ENCODE measurements around the gene FADS1.

The FADS1 gene

DNA sequence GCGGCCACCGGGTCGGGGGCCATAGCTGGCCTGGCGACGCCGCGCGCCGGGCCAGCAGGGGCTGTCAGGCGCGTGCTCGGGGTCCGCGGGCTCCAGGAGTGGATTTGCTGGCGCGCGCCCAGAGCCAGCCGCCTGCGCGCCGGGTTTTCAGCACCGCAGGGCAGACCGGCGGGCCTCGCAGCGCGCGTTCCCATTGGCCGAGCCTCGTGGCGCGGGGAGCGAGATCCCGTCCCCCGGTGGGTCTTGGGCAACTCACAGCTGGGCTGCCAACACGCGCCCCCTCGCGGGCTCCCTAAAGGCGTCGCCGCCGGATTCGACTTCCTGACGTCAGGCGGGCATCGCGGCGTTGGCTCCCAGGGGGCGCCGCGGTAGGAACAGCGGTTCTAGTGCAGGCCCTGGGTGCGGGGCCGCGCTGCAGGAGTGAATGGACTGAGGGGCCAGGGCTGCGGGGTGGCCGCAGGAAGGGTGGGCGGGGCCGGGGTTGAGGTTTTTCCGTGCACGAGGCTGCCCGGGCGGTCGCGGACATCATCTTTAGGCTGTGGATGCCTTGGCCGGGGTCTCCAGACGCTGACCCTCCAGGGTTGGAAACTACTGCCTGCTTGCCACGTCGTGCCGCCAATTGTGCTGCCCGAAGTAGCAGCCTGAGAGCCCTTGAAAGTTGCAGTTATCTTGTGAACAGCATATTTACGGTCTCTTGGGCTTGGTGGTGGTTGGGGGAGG, at the start of gene FADS1:
FADS1 (minus strand) TSS at position 268 of the 720 bp plus-strand sequence; CDS start at position 194, 74 bp downstream.
- in situ Hi-C loops (cut with HindIII; ENCODE audit: low sequenced_read_pairs): loop anchor here (10.0 kb wide), 2 partner anchors 148 to 288 kb away; partner anchors contain the start of gene FTH1

- in situ Hi-C loops (cut with HindIII; ENCODE audit: low sequenced_read_pairs): no loop called here
These were observed 49.6 kb upstream of the FADS1 start for GRCh38 chr11:61866231-61866957.

- in situ Hi-C loops (cut with HindIII; ENCODE audit: low sequenced_read_pairs): no loop called here
These were observed 48.3 kb upstream of the FADS1 start for GRCh38 chr11:61864814-61865775.

GRCh38 chr11:61863548-61864081, 46.8 kb upstream of the FADS1 start:
- in situ Hi-C loops (cut with HindIII; ENCODE audit: low sequenced_read_pairs): no loop called here

DNA sequence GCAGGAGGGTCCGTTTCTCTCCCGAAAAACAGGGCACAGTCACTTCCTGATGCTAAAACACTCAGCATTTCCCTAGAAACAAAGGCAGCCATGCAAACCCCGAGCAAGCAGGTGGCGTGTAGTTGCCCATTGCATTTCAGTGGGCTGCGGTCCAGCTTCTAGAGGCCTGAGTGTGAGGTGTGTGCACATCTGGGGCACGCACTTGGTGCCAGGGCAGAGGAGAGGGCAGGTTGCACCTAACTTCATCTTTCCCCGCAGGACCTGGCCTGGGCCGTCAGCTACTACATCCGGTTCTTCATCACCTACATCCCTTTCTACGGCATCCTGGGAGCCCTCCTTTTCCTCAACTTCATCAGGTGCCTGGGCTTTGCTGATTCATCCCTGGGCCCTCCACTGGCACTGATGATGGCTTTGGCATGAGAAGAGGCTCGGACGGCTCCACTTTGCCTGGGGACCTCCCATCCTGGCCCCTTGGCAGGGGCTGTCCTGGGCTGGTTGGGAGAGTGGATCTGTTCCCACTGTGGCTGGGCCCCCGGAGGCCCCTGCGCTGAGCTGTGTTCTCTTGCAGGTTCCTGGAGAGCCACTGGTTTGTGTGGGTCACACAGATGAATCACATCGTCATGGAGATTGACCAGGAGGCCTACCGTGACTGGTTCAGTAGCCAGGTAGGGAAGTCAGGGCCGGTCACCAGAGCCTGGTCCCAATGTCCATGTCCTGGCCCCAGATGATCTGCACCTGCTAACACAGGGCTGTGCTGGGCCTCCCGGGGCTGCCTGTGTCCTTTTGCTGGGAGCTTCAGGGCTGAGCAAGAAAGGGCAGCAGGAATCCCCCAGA, 46.1 kb upstream of the FADS1 start:
- in situ Hi-C loops (cut with HindIII; ENCODE audit: low sequenced_read_pairs): no loop called here

- in situ Hi-C loops (cut with HindIII; ENCODE audit: low sequenced_read_pairs): no loop called here
These were observed 44.8 kb upstream of the FADS1 start for GRCh38 chr11:61861634-61862033.

DNA sequence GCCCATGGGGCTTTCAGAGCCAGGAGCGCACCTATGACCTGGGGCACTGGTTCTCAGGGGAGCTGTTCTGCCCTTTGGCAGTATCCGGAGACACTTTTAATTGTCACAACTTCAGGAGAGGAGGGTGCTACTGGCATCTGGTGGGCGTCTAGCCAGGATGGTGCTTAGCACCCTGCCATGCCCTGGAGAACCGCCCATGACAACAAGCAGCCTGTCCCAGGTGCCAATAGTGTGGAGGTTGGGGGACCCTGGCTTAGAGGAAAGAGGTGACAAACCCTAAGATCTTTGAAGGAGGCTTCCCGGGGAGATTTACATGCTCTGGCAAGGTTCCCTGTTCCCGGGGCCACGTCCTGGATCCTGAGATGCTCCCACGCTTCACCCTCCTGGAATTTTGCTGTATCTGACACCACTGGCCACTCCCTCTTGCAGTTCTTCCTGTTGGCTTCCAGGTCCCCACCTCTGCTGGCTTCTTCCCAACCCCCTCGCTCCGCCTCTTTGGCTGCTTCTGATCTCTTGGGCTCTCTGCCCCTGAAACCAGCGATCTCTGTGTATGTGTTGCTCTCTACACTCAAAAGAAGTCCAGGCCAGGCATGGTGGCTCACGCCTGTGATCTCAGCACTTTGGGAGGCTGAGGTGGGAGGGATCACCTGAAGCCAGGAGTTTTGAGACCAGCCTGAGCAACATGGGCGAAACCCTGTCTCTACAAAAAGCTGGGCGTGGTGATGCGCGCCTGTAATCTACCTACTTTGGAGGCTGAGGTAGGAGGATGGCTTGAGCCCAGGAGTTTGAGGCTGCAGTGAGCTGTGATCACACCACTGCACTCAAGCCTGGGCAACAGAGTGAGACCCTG, 43.5 kb upstream of the FADS1 start:
- in situ Hi-C loops (cut with HindIII; ENCODE audit: low sequenced_read_pairs): no loop called here

GRCh38 chr11:61855939-61856680, 39.3 kb upstream of the FADS1 start:
- in situ Hi-C loops (cut with HindIII; ENCODE audit: low sequenced_read_pairs): loop anchor here (5.0 kb wide), 1 partner anchor 71 kb away; no protein-coding TSS in a partner anchor

- in situ Hi-C loops (cut with HindIII; ENCODE audit: low sequenced_read_pairs): loop anchor here (5.0 kb wide), 1 partner anchor 72 kb away; no protein-coding TSS in a partner anchor
These were observed 38.3 kb upstream of the FADS1 start for GRCh38 chr11:61854966-61855714.

DNA sequence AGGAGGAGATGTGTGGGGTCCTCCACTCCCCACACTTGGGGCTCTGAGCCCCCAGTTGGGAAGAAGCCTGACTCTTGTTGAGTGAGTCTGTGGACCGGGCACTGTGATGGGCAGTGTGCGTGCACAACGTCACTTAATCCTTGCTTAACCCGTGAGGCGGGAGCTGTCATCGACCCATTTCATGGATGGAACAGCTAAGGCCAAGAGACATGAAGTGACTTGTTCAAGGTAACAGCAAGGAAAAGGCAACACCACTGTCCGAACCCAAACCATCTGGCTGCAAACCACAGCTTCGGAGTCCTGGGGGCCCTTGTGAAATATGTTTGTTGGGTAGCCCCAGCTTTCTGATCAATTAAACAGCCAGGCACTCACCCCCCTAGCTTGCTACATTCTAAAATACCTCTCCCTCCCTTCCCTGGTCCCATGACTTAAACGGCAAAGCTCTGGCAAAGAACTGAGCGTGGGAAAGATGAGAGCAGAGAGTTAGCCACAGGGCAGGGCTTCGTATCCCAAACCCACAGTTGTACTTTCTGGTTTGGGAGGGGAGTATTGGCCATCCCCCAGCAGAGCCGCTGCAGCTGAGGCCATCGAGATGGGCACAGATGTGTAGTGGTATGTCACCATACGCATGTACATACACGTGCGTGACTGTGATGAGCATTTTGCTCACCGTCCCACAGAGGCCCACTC, 37.5 kb upstream of the FADS1 start:
- in situ Hi-C loops (cut with HindIII; ENCODE audit: low sequenced_read_pairs): no loop called here

DNA sequence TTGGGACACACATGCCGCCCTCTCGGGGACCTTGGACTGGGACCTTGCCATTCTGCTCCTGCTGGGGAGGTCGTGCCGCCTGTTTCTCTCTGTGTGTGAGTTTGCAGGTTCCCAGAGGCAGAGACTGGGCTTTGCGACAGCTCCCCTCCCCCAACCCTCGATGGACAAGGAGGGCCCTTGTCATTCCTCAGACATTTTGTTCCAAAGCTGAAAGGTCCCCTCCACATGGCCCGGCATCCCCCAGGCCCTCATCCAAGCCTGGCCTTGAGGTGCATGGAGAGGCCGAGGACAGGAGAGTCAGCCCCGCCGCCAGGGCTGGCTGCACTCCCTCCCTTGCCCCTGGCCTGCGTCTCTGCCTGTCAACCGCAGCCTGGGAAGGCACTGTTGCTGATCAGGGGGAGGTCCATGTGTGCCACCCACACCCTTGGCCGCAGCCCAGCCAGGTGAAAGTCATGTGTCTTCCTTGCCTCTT, 36.9 kb upstream of the FADS1 start:
- in situ Hi-C loops (cut with HindIII; ENCODE audit: low sequenced_read_pairs): no loop called here

DNA sequence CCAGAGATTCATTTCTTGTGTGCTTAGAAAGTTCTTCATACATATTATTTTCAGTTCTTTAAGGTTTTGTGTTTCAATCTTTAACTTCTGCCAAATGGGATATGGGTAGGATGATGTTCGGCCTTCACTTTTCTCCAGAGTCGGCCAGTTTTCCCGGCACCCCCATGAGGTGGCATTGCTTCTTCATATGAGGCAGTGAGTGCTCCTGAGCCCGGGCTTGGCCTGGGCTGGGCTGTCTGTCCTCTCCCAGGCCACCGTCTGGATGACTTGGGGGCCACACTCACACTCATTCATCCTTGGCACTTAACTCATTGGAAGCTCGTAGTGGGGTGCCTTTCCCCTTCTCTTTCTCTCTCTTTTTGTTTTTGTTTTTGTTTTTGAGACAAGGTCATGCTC, 35.1 kb upstream of the FADS1 start:
- in situ Hi-C loops (cut with HindIII; ENCODE audit: low sequenced_read_pairs): no loop called here

GRCh38 chr11:61851113-61851899, 34.5 kb upstream of the FADS1 start:
- in situ Hi-C loops (cut with HindIII; ENCODE audit: low sequenced_read_pairs): no loop called here

GRCh38 chr11:61850687-61851086, 33.9 kb upstream of the FADS1 start:
- in situ Hi-C loops (cut with HindIII; ENCODE audit: low sequenced_read_pairs): no loop called here

DNA sequence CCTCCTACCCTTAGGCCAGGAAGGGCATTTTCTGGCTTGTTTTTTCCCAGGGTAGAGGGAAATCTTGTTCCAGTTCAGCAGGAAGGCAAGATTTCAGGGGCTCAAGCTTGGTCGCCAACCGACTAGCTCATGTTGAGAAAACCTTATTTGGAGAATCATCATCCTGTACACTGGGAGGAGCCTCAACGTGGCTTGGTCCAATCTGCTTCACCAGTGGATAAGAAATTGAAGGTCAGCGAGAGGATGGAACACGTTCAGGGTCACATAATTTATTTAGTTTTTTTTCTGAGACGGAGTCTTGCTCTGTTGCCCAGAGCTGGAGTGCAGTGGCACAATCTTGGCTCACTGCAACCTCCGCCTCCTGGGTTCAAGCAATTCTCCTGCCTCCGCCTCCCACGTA, 31.8 kb upstream of the FADS1 start:
- in situ Hi-C loops (cut with HindIII; ENCODE audit: low sequenced_read_pairs): loop anchor here (5.0 to 10.0 kb wide), 2 partner anchors 54 kb away; partner anchors contain the start of genes FEN1 and TMEM258
